ENCODE measurements around the gene EBF3. TPM values are rescaled to one million over a fixed set of nuclear protein-coding genes. Genes with fewer than 3 reads are reported as not detected.

EBF3 gene
- total RNA-seq, 1 donor from 2014 or later = 0.20 TPM

DNA sequence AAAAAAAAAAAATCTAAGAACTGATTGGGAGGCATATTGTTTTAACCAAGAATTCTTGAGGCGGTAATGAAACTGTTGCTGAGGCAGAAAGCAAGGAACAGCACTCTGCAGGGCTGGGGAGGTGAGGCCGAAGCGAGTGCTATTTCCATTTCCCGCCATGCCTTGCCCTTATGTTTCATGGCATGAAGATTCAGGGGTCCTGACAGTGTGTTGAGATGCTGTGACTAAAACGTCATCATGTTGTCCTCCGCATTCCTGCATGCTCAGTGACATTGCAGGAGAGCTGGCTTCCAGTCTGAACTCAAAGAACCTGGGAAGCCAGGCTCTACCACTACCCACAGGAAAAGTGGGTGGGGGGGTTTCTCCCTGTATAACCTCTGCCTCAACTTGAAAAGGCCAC, 85.2 kb downstream of the EBF3 start:
- Histone ChIP-seq H3K4me1 (no peaks in the 10 kb centered on the region), H3K27ac (no peak overlapping the region), H3K36me3 (no peaks in the 10 kb centered on the region), H3K9me3 (no peaks in the 10 kb centered on the region), H3K27me3 (no peaks in the 10 kb centered on the region), H3K4me3 (no peak overlapping the region)
- ATAC-seq = no peak
- intact Hi-C loops (cut with DNase I) = no loop called here
- no peak for DNase-seq
- TF ChIP-seq, protein P1, sequence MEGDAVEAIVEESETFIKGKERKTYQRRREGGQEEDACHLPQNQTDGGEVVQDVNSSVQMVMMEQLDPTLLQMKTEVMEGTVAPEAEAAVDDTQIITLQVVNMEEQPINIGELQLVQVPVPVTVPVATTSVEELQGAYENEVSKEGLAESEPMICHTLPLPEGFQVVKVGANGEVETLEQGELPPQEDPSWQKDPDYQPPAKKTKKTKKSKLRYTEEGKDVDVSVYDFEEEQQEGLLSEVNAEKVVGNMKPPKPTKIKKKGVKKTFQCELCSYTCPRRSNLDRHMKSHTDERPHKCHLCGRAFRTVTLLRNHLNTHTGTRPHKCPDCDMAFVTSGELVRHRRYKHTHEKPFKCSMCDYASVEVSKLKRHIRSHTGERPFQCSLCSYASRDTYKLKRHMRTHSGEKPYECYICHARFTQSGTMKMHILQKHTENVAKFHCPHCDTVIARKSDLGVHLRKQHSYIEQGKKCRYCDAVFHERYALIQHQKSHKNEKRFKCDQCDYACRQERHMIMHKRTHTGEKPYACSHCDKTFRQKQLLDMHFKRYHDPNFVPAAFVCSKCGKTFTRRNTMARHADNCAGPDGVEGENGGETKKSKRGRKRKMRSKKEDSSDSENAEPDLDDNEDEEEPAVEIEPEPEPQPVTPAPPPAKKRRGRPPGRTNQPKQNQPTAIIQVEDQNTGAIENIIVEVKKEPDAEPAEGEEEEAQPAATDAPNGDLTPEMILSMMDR (IDR thresholded peaks at IDR 0.05) = no peak

GRCh38 chr10:129877773-129878371, 86.2 kb downstream of the EBF3 start:
- H3K27ac ChIP-seq = no peak overlapping the region
- no peaks in the 10 kb centered on the region for H3K27me3 ChIP-seq
- no peak overlapping the region for H3K4me3 ChIP-seq
- ATAC-seq = peak; percentile 67
- H3K4me1 ChIP-seq = no peaks in the 10 kb centered on the region
- H3K9me3 ChIP-seq = no peaks in the 10 kb centered on the region
- intact Hi-C loops (cut with DNase I) = no loop called here
- no peaks in the 10 kb centered on the region for H3K36me3 ChIP-seq
- no peak for DNase-seq
- TF ChIP-seq, protein P1 (IDR thresholded peaks at IDR 0.05) = peak; percentile 53

DNA sequence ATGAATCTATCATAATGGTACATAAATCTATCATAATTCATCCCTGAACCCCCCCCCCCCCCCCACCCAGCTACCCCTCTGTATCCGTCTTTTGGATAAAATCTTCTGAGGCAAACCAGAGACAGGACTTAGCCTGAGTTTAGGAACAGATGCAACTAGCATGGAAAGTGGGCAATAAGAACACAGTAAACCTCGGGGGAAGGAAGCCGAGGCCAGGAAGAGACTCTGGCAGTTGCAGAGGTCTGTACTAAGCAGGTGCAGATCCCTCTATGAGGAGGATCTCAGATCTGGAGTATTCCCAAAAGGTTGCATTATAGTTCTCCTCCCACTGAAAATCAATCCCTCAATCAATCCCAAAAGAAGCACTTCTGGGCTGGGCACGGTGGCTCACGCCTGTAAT, 87.2 kb downstream of the EBF3 start:
- DNase-seq (no peak), ATAC-seq (no peak)
- Histone ChIP-seq H3K36me3 (no peaks in the 10 kb centered on the region), H3K4me3 (no peak overlapping the region), H3K27ac (no peak overlapping the region), H3K4me1 (no peaks in the 10 kb centered on the region), H3K27me3 (no peaks in the 10 kb centered on the region), H3K9me3 (no peaks in the 10 kb centered on the region)
- intact Hi-C loops (cut with DNase I) = no loop called here
- TF ChIP-seq, protein P1 (IDR thresholded peaks at IDR 0.05) = no peak

- Histone ChIP-seq H3K27ac (no peak overlapping the region), H3K36me3 (no peaks in the 10 kb centered on the region), H3K4me1 (no peaks in the 10 kb centered on the region), H3K4me3 (no peak overlapping the region), H3K9me3 (no peaks in the 10 kb centered on the region), H3K27me3 (no peaks in the 10 kb centered on the region)
- intact Hi-C loops (cut with DNase I) = no loop called here
- DNase-seq = no peak
- TF ChIP-seq, protein P1 (IDR thresholded peaks at IDR 0.05) = no peak
- no peak for ATAC-seq
Observed at GRCh38 chr10:129875993-129876726, 87.9 kb downstream of the EBF3 start.

DNA sequence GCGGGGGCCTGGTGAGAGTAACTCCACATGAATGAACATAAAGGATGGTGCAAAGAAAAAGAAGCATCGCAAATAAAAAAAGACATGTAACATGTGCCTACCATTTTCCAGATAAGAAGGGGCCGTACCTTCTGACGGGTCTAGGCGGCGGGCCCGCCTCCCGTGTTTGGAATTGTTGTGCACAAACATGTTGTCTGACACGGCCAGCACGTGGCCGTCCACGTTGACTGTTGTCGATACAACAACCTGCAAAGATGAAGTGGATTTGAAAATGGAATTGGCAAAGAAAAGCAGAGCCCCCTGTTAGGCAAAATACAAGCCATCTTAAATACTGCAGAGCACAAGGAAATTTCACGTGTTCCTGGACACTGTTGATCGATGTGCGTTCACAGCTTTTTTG, 90.7 kb downstream of the EBF3 start:
- Histone ChIP-seq H3K27me3 (no peaks in the 10 kb centered on the region), H3K27ac (no peak overlapping the region), H3K9me3 (no peaks in the 10 kb centered on the region), H3K4me3 (no peak overlapping the region), H3K4me1 (no peaks in the 10 kb centered on the region), H3K36me3 (no peaks in the 10 kb centered on the region)
- TF ChIP-seq, protein P1 (IDR thresholded peaks at IDR 0.05) = no peak
- ATAC-seq = no peak
- intact Hi-C loops (cut with DNase I) = no loop called here
- no peak for DNase-seq
